A549 (cell line): ENCODE results near the gene IFNA1. TPM values are rescaled to one million over a fixed set of nuclear protein-coding genes. Genes with fewer than 3 reads are reported as not detected.

Source experiments
- ATAC-seq, 2 experiments: fragments of 200-7000 bp in 1 of 2; fragments of >200 bp in 1 of 2; cut with Nextera tagmentation in 1 of 2; cut with Tn5 transposase in 1 of 2; 3 replicates each; pipeline versions ENCODE4 v1.8.0 to v1.9.1; 2018 to 2020; ENCODE audit warnings: mild to moderate bottlenecking in 1 of 2, moderate library complexity in 1 of 2
- CTCF ChIA-PET: fragments of 300-600 bp; sonication (Branson Sonifier 250); formaldehyde crosslinking; extraction: SDS; loops from one replicate; lab custom pipeline; 2021; ENCODE audit warnings: antibody characterized with exemption, inconsistent platforms; lab: Yijun Ruan, JAX
- POLR2A ChIA-PET: fragments of 350-600 bp; formaldehyde crosslinking; extraction: SDS; loops from one replicate; lab custom pipeline; 2021; ENCODE audit warnings: antibody characterized with exemption, inconsistent platforms; lab: Yijun Ruan, JAX
- DNase-seq, 2 experiments: peaks; one replicate each; pipeline versions ENCODE4 v3.0.0 to v3.0.0-alpha.2; 2011 to 2016; ENCODE audit warnings: low read depth in 1 of 2, low spot score in 1 of 2
- FAIRE-seq: peaks from 2 replicates; lab custom pipeline; 2011; peaks lifted over from hg19 to GRCh38; lab: Jason Lieb, UNC
- H3K27ac ChIP-seq, 2 experiments: fragments of >200 bp; sonication (Bioruptor Twin); formaldehyde crosslinking; 3 replicates each; pipeline ENCODE4 v1.5.1; 2016 to 2017
- H3K4me1 ChIP-seq: fragments of >200 bp; sonication (Bioruptor Twin); formaldehyde crosslinking; 3 replicates; pipeline ENCODE4 v1.6.1; 2016
- H3K4me2 ChIP-seq: fragments of >200 bp; sonication (Bioruptor Twin); formaldehyde crosslinking; 3 replicates; pipeline ENCODE4 v1.6.1; 2016
- H3K4me3 ChIP-seq: fragments of >200 bp; sonication (Bioruptor Twin); formaldehyde crosslinking; 3 replicates; pipeline ENCODE4 v1.5.1; 2016
- H3K9me3 ChIP-seq: fragments of >200 bp; sonication (Bioruptor Twin); formaldehyde crosslinking; 3 replicates; pipeline ENCODE4 v1.6.1; 2016
- ATOH8 ChIP-seq: fragments of 250-450 bp; sonication (Bioruptor Pico); IDR thresholded peaks from 2 replicates; pipeline ENCODE4 v1.5.0; 2020; ENCODE audit warnings: low read depth, mild to moderate bottlenecking, moderate library complexity
- CBX8 ChIP-seq: fragments of 200-600 bp; sonication (generic); IDR thresholded peaks from 2 replicates; pipeline ENCODE4 v1.6.1; 2016
- CTCF ChIP-seq: fragments of >200 bp; sonication (Bioruptor Twin); formaldehyde crosslinking; IDR thresholded peaks from 3 replicates; pipeline ENCODE4 v1.5.1; 2016
- E2F6 ChIP-seq: IDR thresholded peaks from 2 replicates; pipeline ENCODE4 v1.6.1; 2012; ENCODE audit warnings: low read depth, borderline replicate concordance
- EP300 ChIP-seq, 2 experiments: fragments of >200 bp; sonication (Bioruptor Twin); formaldehyde crosslinking; IDR thresholded peaks; 2 replicates in 1 of 2; 3 replicates in 1 of 2; pipeline ENCODE4 v1.6.1; 2016 to 2017
- ESRRA ChIP-seq: fragments of 150-350 bp; IDR thresholded peaks from 2 replicates; pipeline ENCODE4 v1.6.1; 2014; ENCODE audit warnings: mild to moderate bottlenecking, low read length, borderline replicate concordance
- GATA3 ChIP-seq: IDR thresholded peaks from 2 replicates; pipeline ENCODE4 v1.6.1; 2012; ENCODE audit warnings: borderline replicate concordance
- HES2 ChIP-seq: fragments of >200 bp; sonication (Bioruptor Twin); formaldehyde crosslinking; IDR thresholded peaks from 2 replicates; pipeline ENCODE4 v1.6.1; 2016
- KDM5A ChIP-seq: fragments of 200-600 bp; sonication (generic); IDR thresholded peaks from 2 replicates; pipeline ENCODE4 v1.6.1; 2016; ENCODE audit warnings: antibody characterized with exemption, mild to moderate bottlenecking
- POLR2A ChIP-seq: IDR thresholded peaks from 2 replicates; pipeline ENCODE4 v1.6.1; 2012; ENCODE audit warnings: mild to moderate bottlenecking, low read length
- RFX5 ChIP-seq: fragments of 450-650 bp; IDR thresholded peaks from 2 replicates; pipeline ENCODE4 v1.7.1; 2014; ENCODE audit warnings: antibody characterized with exemption, mild to moderate bottlenecking, moderate library complexity
- SREBF2 ChIP-seq: fragments of 450-650 bp; IDR thresholded peaks from 2 replicates; pipeline ENCODE4 v1.6.1; 2014; ENCODE audit warnings: mild to moderate bottlenecking, moderate library complexity
- TFCP2L1 ChIP-seq: fragments of 250-450 bp; sonication (Bioruptor Pico); IDR thresholded peaks from 2 replicates; pipeline ENCODE4 v1.5.0; 2021; ENCODE audit warnings: mild to moderate bottlenecking
- TP53 ChIP-seq: fragments of 250-450 bp; sonication (Bioruptor Pico); IDR thresholded peaks from 2 replicates; pipeline ENCODE4 v1.5.0; 2021; ENCODE audit warnings: mild to moderate bottlenecking, moderate library complexity
- USF2 ChIP-seq: fragments of 450-650 bp; IDR thresholded peaks from 2 replicates; pipeline ENCODE4 v1.6.1; 2014; ENCODE audit warnings: antibody characterized with exemption
- ZC3H11A ChIP-seq: fragments of 450-650 bp; IDR thresholded peaks from 2 replicates; pipeline ENCODE4 v1.6.1; 2014; ENCODE audit warnings: antibody characterized with exemption, mild to moderate bottlenecking
- WGBS: methylation state at CpG from one replicate; pipeline ENCODE4 v1.1.6; 2017; ENCODE audit errors: missing lambda C conversion rate; 5-methylcytosine and 5-hydroxymethylcytosine counted together
- polyA plus RNA-seq, 4 experiments: library from polyadenylated mRNA; depleted of rRNA in 3 of 4; stranded (reverse); fragments of >200 nt; fragmentation: RNase III in 1 of 4; extraction: RNeasy Plus Mini Kit Qiagen cat#74134 plus additional on column Dnase treatment in 1 of 4; gene quantifications; 2 replicates in 3 of 4; 3 replicates in 1 of 4; pipeline ENCODE4 v1.2.3, GENCODE V29; 2011 to 2017

The IFNA1 gene
- polyA plus RNA-seq, 2 of the 4 experiments (the other 2 are of a cell fraction), result not detected

GRCh38 chr9:21470126-21470525 is 29.9 kb downstream of the IFNA1 start:
- FAIRE-seq (no peak), ATAC-seq (no peak), DNase-seq (no peak)
- POLR2A ChIA-PET, result no interaction called here
- Histone ChIP-seq H3K9me3 (peaks cover 8% of the 10 kb centered on the region), H3K4me1 (no peaks in the 10 kb centered on the region), H3K27ac (no peak overlapping the region), H3K4me3 (no peak overlapping the region), H3K4me2 (no peak overlapping the region)
- no peak for TF ChIP-seq E2F6
- no peak for TF ChIP-seq ZC3H11A
- TF ChIP-seq KDM5A, result no peak
- TF ChIP-seq SREBF2, result no peak
- WGBS, result 90% methylated on average over 5 of the region's 5 CpGs
- CTCF ChIA-PET, result no interaction called here

- Histone ChIP-seq H3K4me1 (no peaks in the 10 kb centered on the region), H3K27ac (no peak overlapping the region), H3K4me3 (no peak overlapping the region), H3K9me3 (no peaks in the 10 kb centered on the region), H3K4me2 (no peak overlapping the region)
- ChIA-PET CTCF (interaction anchor here (1.0 kb wide), 1 partner anchor 77 kb away, joined by 3 read pairs; no protein-coding TSS in a partner anchor), POLR2A (no interaction called here)
- peak in 1 of 2 experiments; percentile 29; a peak in 1 of 6 replicates for ATAC-seq
- DNase-seq, result no peak
- no peak for FAIRE-seq
- 0 out of 3 replicates have a peak, but pooled peaks have one; percentile 7 for TF ChIP-seq CTCF
- no peak for TF ChIP-seq USF2
- TF ChIP-seq HES2, result no peak
- no peak for TF ChIP-seq POLR2A
- TF ChIP-seq GATA3, result no peak
- 92% methylated on average over 3 of the region's 3 CpGs for WGBS
Observed at GRCh38 chr9:21473236-21473635, 33.0 kb downstream of the IFNA1 start.

- DNase-seq (no peak), FAIRE-seq (no peak), ATAC-seq (no peak)
- 91% methylated on average over 2 of the region's 2 CpGs for WGBS
- no peak overlapping the region for H3K27ac ChIP-seq
- no peak overlapping the region for H3K4me2 ChIP-seq
- CTCF ChIA-PET, result interaction anchor here (0.8 kb wide), 1 partner anchor 43 kb away, joined by 4 read pairs; no protein-coding TSS in a partner anchor
- POLR2A ChIA-PET, result no interaction called here
- H3K4me3 ChIP-seq, result no peak overlapping the region
- no peaks in the 10 kb centered on the region for H3K4me1 ChIP-seq
- TF ChIP-seq E2F6 (no peak), CBX8 (no peak), POLR2A (no peak), ATOH8 (no peak), RFX5 (no peak), EP300 (IDR thresholded peaks at IDR 0.05) (no peak), TFCP2L1 (CRISPR knock-in tag) (no peak), TP53 (CRISPR knock-in tag) (no peak), ESRRA (no peak)
- H3K9me3 ChIP-seq, result no peaks in the 10 kb centered on the region
Observed at GRCh38 chr9:21477466-21477865, 37.2 kb downstream of the IFNA1 start.
